HEK293 (cell line): Measurements from ENCODE around the gene GPR153.

Source experiments
- CTCF ChIA-PET: fragments of 350-600 bp; formaldehyde crosslinking; extraction: SDS; loops from one replicate; lab custom pipeline; 2021; ENCODE audit warnings: antibody characterized with exemption; lab: Yijun Ruan, JAX
- POLR2A ChIA-PET: fragments of 300-600 bp; formaldehyde crosslinking; extraction: SDS; loops from one replicate; lab custom pipeline; 2020; ENCODE audit warnings: antibody characterized with exemption, inconsistent platforms; lab: Yijun Ruan, JAX
- H3K27ac ChIP-seq: fragments of 200-500 bp; sonication (Bioruptor generic); 2 replicates; pipeline ENCODE4 v1.5.1; 2014; ENCODE audit warnings: low read depth, low read length, control low read depth, inconsistent platforms; ENCODE audit errors: extremely low read depth
- H3K36me3 ChIP-seq, 2 experiments: fragments of 200-500 bp in 1 of 2; sonication (Bioruptor generic) in 1 of 2; 1 replicate in 1 of 2; 2 replicates in 1 of 2; pipeline ENCODE4 v1.5.1; 2014 to 2017; ENCODE audit warnings: inconsistent platforms in 2 of 2, low read length in 2 of 2; ENCODE audit not compliant: control insufficient read depth in 2 of 2, insufficient read depth in 1 of 2
- H3K4me1 ChIP-seq: fragments of 200-500 bp; sonication (Bioruptor generic); 2 replicates; pipeline ENCODE4 v1.5.1; 2014; ENCODE audit warnings: mild to moderate bottlenecking, low read length, inconsistent platforms; ENCODE audit not compliant: control insufficient read depth, insufficient read depth
- H3K4me3 ChIP-seq: 2 replicates; pipeline ENCODE4 v1.5.1; 2011; ENCODE audit warnings: low read depth, mild to moderate bottlenecking, control low read depth, low read length, moderate library complexity
- H3K9me3 ChIP-seq: fragments of 200-500 bp; sonication (Bioruptor generic); 2 replicates; pipeline ENCODE4 v1.5.1; 2014; ENCODE audit warnings: low read depth, low read length, inconsistent platforms; ENCODE audit not compliant: control insufficient read depth, insufficient read depth
- EGR2 ChIP-seq: fragments of 450-650 bp; formaldehyde crosslinking; IDR thresholded peaks from 2 replicates; pipeline ENCODE4 v1.5.1; 2016; ENCODE audit warnings: low read depth, missing biosample characterization, missing genetic modification characterization
- KLF1 ChIP-seq: fragments of 450-650 bp; formaldehyde crosslinking; IDR thresholded peaks from 2 replicates; pipeline ENCODE4 v1.5.1; 2016; ENCODE audit warnings: missing biosample characterization, missing genetic modification characterization
- KLF16 ChIP-seq: fragments of 450-650 bp; formaldehyde crosslinking; IDR thresholded peaks from 2 replicates; pipeline ENCODE4 v1.5.1; 2017; ENCODE audit warnings: missing biosample characterization, missing genetic modification characterization
- TCF7L2 ChIP-seq: IDR thresholded peaks from 2 replicates; pipeline ENCODE4 v1.6.1; 2011; ENCODE audit warnings: low read depth, mild to moderate bottlenecking, inconsistent platforms, low read length, moderate library complexity, borderline replicate concordance
- ZBTB1 ChIP-seq: fragments of 450-650 bp; formaldehyde crosslinking; IDR thresholded peaks from 2 replicates; pipeline ENCODE4 v1.5.1; 2016; ENCODE audit warnings: missing biosample characterization, missing genetic modification characterization
- ZBTB10 ChIP-seq: fragments of 450-650 bp; formaldehyde crosslinking; IDR thresholded peaks from 2 replicates; pipeline ENCODE4 v1.5.1; 2016; ENCODE audit warnings: missing biosample characterization, missing genetic modification characterization
- ZBTB21 ChIP-seq: fragments of 450-650 bp; formaldehyde crosslinking; IDR thresholded peaks from 2 replicates; pipeline ENCODE4 v1.5.1; 2017; ENCODE audit warnings: missing biosample characterization, missing genetic modification characterization
- ZFHX2 ChIP-seq: fragments of 450-650 bp; formaldehyde crosslinking; conservative IDR thresholded peaks from 2 replicates; pipeline ENCODE4 v1.5.1; 2016; ENCODE audit warnings: missing biosample characterization, missing genetic modification characterization
- ZFP3 ChIP-seq: fragments of 450-650 bp; formaldehyde crosslinking; IDR thresholded peaks from 2 replicates; pipeline ENCODE4 v1.5.1; 2016; ENCODE audit warnings: low read depth, missing biosample characterization, missing genetic modification characterization
- ZIC2 ChIP-seq: fragments of 450-650 bp; formaldehyde crosslinking; IDR thresholded peaks from 2 replicates; pipeline ENCODE4 v1.5.1; 2016; ENCODE audit warnings: missing biosample characterization, missing genetic modification characterization
- ZNF184 ChIP-seq: fragments of 450-650 bp; IDR thresholded peaks from 2 replicates; pipeline ENCODE4 v1.5.1; 2018; ENCODE audit warnings: missing biosample characterization, mild to moderate bottlenecking, missing genetic modification characterization
- ZNF211 ChIP-seq: fragments of 450-650 bp; formaldehyde crosslinking; IDR thresholded peaks from 2 replicates; pipeline ENCODE4 v1.5.1; 2016; ENCODE audit warnings: low read depth, missing biosample characterization, missing genetic modification characterization
- ZNF214 ChIP-seq: fragments of 450-650 bp; formaldehyde crosslinking; IDR thresholded peaks from 2 replicates; pipeline ENCODE4 v1.5.1; 2017; ENCODE audit warnings: missing biosample characterization, mild to moderate bottlenecking, missing genetic modification characterization, borderline replicate concordance
- ZNF223 ChIP-seq: fragments of 450-650 bp; formaldehyde crosslinking; IDR thresholded peaks from 2 replicates; pipeline ENCODE4 v1.5.1; 2016; ENCODE audit warnings: missing biosample characterization, missing genetic modification characterization
- ZNF239 ChIP-seq: fragments of 450-650 bp; formaldehyde crosslinking; IDR thresholded peaks from 2 replicates; pipeline ENCODE4 v1.5.1; 2016; ENCODE audit warnings: missing biosample characterization, missing genetic modification characterization
- ZNF266 ChIP-seq: fragments of 450-650 bp; formaldehyde crosslinking; IDR thresholded peaks from 2 replicates; pipeline ENCODE4 v1.5.1; 2016; ENCODE audit warnings: missing biosample characterization, missing genetic modification characterization, low read depth
- ZNF473 ChIP-seq: fragments of 450-650 bp; formaldehyde crosslinking; IDR thresholded peaks from 2 replicates; pipeline ENCODE4 v1.5.1; 2017; ENCODE audit warnings: missing biosample characterization, missing genetic modification characterization
- ZNF518A ChIP-seq: fragments of 450-650 bp; formaldehyde crosslinking; conservative IDR thresholded peaks from 2 replicates; pipeline ENCODE4 v1.5.1; 2016; ENCODE audit warnings: low read depth, missing biosample characterization, missing genetic modification characterization
- ZNF549 ChIP-seq: fragments of 450-650 bp; IDR thresholded peaks from 2 replicates; pipeline ENCODE4 v1.5.1; 2018; ENCODE audit warnings: missing biosample characterization, missing genetic modification characterization, mild to moderate bottlenecking, inconsistent platforms, moderate library complexity
- ZNF629 ChIP-seq: fragments of 450-650 bp; formaldehyde crosslinking; IDR thresholded peaks from 2 replicates; pipeline ENCODE4 v1.5.1; 2017; ENCODE audit warnings: missing biosample characterization, missing genetic modification characterization
- TF ChIP-seq, protein P1 (sequence below): fragments of 450-650 bp; IDR thresholded peaks from 2 replicates; pipeline ENCODE4 v1.5.1; 2018; ENCODE audit warnings: missing biosample characterization, missing genetic modification characterization

Gene GPR153

GRCh38 chr1:6274622-6275139 is 13.8 kb upstream of the GPR153 start:
- ChIA-PET POLR2A (interaction anchor here (0.6 kb wide), 1 partner anchor 9 kb away, joined by 3 read pairs; no protein-coding TSS in a partner anchor), CTCF (interaction anchor here (1.4 kb wide), 1 partner anchor 149 kb away, joined by 5 read pairs; no protein-coding TSS in a partner anchor)
- H3K27ac ChIP-seq: no peak overlapping the region
- TF ChIP-seq ZNF214 (tag by site-specific recombination) (no peak), ZFP3 (tag by site-specific recombination) (no peak), ZNF629 (tag by site-specific recombination) (no peak), ZBTB1 (tag by site-specific recombination) (no peak), ZNF473 (no peak), ZBTB10 (tag by site-specific recombination) (no peak), ZNF549 (tag by site-specific recombination) (no peak), ZNF518A (tag by site-specific recombination) (no peak), KLF1 (tag by site-specific recombination) (no peak), ZNF211 (tag by site-specific recombination) (no peak), ZBTB21 (tag by site-specific recombination) (no peak), ZNF223 (no peak), ZNF266 (tag by site-specific recombination) (no peak), ZNF184 (tag by site-specific recombination) (no peak), TCF7L2 (no peak), ZFHX2 (tag by site-specific recombination) (peak; percentile 74), EGR2 (tag by site-specific recombination) (peak; percentile 50), KLF16 (tag by site-specific recombination) (no peak), ZIC2 (peak; percentile 31), ZNF239 (tag by site-specific recombination) (no peak)
- TF ChIP-seq, protein P1, sequence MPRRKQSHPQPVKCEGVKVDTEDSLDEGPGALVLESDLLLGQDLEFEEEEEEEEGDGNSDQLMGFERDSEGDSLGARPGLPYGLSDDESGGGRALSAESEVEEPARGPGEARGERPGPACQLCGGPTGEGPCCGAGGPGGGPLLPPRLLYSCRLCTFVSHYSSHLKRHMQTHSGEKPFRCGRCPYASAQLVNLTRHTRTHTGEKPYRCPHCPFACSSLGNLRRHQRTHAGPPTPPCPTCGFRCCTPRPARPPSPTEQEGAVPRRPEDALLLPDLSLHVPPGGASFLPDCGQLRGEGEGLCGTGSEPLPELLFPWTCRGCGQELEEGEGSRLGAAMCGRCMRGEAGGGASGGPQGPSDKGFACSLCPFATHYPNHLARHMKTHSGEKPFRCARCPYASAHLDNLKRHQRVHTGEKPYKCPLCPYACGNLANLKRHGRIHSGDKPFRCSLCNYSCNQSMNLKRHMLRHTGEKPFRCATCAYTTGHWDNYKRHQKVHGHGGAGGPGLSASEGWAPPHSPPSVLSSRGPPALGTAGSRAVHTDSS: no peak
- no peak overlapping the region for H3K4me3 ChIP-seq
- peaks cover 35% of the 10 kb centered on the region for H3K4me1 ChIP-seq
- H3K9me3 ChIP-seq: no peaks in the 10 kb centered on the region
- H3K36me3 ChIP-seq: peaks cover 0 to 21% of the 10 kb centered on the region in 2 experiments; a peak in 1 of 3 replicates
